Measurements from ENCODE around the gene AMBP.

AMBP gene

GRCh38 chr9:114082017-114082762 lies 4.1 kb upstream of the AMBP start:
- H3K27ac ChIP-seq (ENCODE audit: low read depth, low read length) = no peak overlapping the region

DNA sequence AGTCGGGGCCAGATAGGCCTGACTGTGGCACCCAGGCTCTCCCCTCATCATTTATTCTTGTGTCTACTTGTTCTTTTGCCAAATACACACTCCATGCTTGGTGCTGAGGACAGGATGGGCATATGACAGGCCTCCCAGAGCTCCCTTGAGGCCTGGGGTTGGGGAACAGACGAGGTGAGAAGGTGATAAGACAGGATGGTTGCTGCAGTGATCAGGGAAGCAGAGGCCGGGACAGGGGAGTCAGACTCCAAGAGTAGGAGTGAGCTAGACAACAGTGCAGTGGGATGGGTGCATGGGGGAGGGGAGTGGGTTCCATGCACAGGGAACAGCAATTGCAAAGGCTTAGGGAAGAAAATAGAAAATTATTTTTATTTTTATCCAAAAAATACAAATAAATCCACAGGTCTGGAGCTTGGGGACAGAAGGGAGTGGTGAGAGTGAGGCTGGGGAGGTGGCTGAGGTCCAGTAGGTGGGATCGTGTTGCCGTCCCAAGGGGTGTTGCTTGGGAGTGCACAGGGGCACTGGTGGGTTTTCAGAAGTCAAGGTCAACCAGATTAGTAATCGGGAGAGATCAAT lies 3.4 kb upstream of the AMBP start:
- TF ChIP-seq CTCF (IDR thresholded peaks at IDR 0.05; ENCODE audit: low read depth, low read length, poor library complexity, severe bottlenecking) (no peak), EZH2phosphoT487 (IDR thresholded peaks at IDR 0.05; ENCODE audit: borderline replicate concordance, low read length) (no peak)
- no peaks in the 10 kb centered on the region for H3K36me3 ChIP-seq (ENCODE audit: control insufficient read depth, low read length)
- no peak overlapping the region for H3K27ac ChIP-seq (ENCODE audit: low read depth, low read length)
- no peak overlapping the region for H3K4me2 ChIP-seq (ENCODE audit: low read length)
- H3K4me3 ChIP-seq (ENCODE audit: low read length) = no peak overlapping the region
- H3K27me3 ChIP-seq (ENCODE audit: control insufficient read depth, low read length) = peaks cover 15% of the 10 kb centered on the region; the same call in 1 of the 2 replicates
- H3K4me1 ChIP-seq (ENCODE audit: control insufficient read depth, low read length) = no peaks in the 10 kb centered on the region
- H4K20me1 ChIP-seq (ENCODE audit: control insufficient read depth, insufficient read depth, low read depth, low read length) = no peaks in the 10 kb centered on the region
- no peaks in the 10 kb centered on the region for H3K9me3 ChIP-seq (ENCODE audit: control insufficient read depth, insufficient read depth, low read length)
- H3K9me2 ChIP-seq (replicated peaks; ENCODE audit: control insufficient read depth, low read length) = no peaks in the 10 kb centered on the region
- H3F3A ChIP-seq (ENCODE audit: control insufficient read depth, insufficient read depth) = no peaks in the 10 kb centered on the region
- no peaks in the 10 kb centered on the region for H3K79me2 ChIP-seq (ENCODE audit: control insufficient read depth, low read length)

More at GRCh38 chr9:114082017-114082762, 4.1 kb upstream of the AMBP start:
- H3K27me3 ChIP-seq (ENCODE audit: control insufficient read depth, low read length) = peaks cover 19% of the 10 kb centered on the region
- H3K4me2 ChIP-seq (ENCODE audit: low read length) = no peak overlapping the region
- no peak overlapping the region for H3K4me3 ChIP-seq (ENCODE audit: low read length)
- H3K79me2 ChIP-seq (ENCODE audit: control insufficient read depth, low read length) = no peaks in the 10 kb centered on the region
- TF ChIP-seq CTCF (IDR thresholded peaks at IDR 0.05; ENCODE audit: low read depth, low read length, poor library complexity, severe bottlenecking) (peak; percentile 93), EZH2phosphoT487 (IDR thresholded peaks at IDR 0.05; ENCODE audit: borderline replicate concordance, low read length) (no peak)
- H3K36me3 ChIP-seq (ENCODE audit: control insufficient read depth, low read length) = no peaks in the 10 kb centered on the region
- no peaks in the 10 kb centered on the region for H3K9me3 ChIP-seq (ENCODE audit: control insufficient read depth, insufficient read depth, low read length)
- no peaks in the 10 kb centered on the region for H3K9me2 ChIP-seq (replicated peaks; ENCODE audit: control insufficient read depth, low read length)
- H4K20me1 ChIP-seq (ENCODE audit: control insufficient read depth, insufficient read depth, low read depth, low read length) = no peaks in the 10 kb centered on the region
- no peaks in the 10 kb centered on the region for H3F3A ChIP-seq (ENCODE audit: control insufficient read depth, insufficient read depth)
- H3K4me1 ChIP-seq (ENCODE audit: control insufficient read depth, low read length) = no peaks in the 10 kb centered on the region

- no peaks in the 10 kb centered on the region for H3F3A ChIP-seq (ENCODE audit: control insufficient read depth, insufficient read depth)
- H3K27me3 ChIP-seq (ENCODE audit: control insufficient read depth, low read length) = peaks cover 11% of the 10 kb centered on the region; the same call in 1 of the 2 replicates
- no peaks in the 10 kb centered on the region for H4K20me1 ChIP-seq (ENCODE audit: control insufficient read depth, insufficient read depth, low read depth, low read length)
- no peak overlapping the region for H3K4me3 ChIP-seq (ENCODE audit: low read length)
- H3K27ac ChIP-seq (ENCODE audit: low read depth, low read length) = no peak overlapping the region
- no peaks in the 10 kb centered on the region for H3K9me2 ChIP-seq (replicated peaks; ENCODE audit: control insufficient read depth, low read length)
- no peak for TF ChIP-seq CTCF (IDR thresholded peaks at IDR 0.05; ENCODE audit: low read depth, low read length, poor library complexity, severe bottlenecking)
- no peak for TF ChIP-seq EZH2phosphoT487 (IDR thresholded peaks at IDR 0.05; ENCODE audit: borderline replicate concordance, low read length)
- H3K79me2 ChIP-seq (ENCODE audit: control insufficient read depth, low read length) = no peaks in the 10 kb centered on the region
- no peak overlapping the region for H3K4me2 ChIP-seq (ENCODE audit: low read length)
- no peaks in the 10 kb centered on the region for H3K4me1 ChIP-seq (ENCODE audit: control insufficient read depth, low read length)
- H3K9me3 ChIP-seq (ENCODE audit: control insufficient read depth, insufficient read depth, low read length) = no peaks in the 10 kb centered on the region
- no peaks in the 10 kb centered on the region for H3K36me3 ChIP-seq (ENCODE audit: control insufficient read depth, low read length)
Observed at GRCh38 chr9:114080773-114081440, 2.8 kb upstream of the AMBP start.

Measured in DOHH2 (cell line).